Large intestine (tissue), 3 donors: ENCODE results near the gene ZFYVE9. TPM values are rescaled to one million over a fixed set of nuclear protein-coding genes. Genes with fewer than 3 reads are reported as not detected.

Source experiments
- DNase-seq, 2 donors: peaks; one replicate each; pipeline versions ENCODE4 v3.0.0 to v3.0.0-alpha.2; 2013
- H3K27ac ChIP-seq: one replicate; pipeline ENCODE4 v1.5.1; 2013; ENCODE audit warnings: low read length
- H3K27me3 ChIP-seq: 2 replicates; pipeline ENCODE4 v1.6.1; 2013; ENCODE audit warnings: low read length; ENCODE audit not compliant: control insufficient read depth, insufficient read depth
- H3K36me3 ChIP-seq: 2 replicates; pipeline ENCODE4 v1.6.1; 2013; ENCODE audit warnings: low read length; ENCODE audit not compliant: control insufficient read depth, insufficient read depth
- H3K4me1 ChIP-seq: one replicate; pipeline ENCODE4 v1.6.1; 2013; ENCODE audit warnings: low read length; ENCODE audit not compliant: control insufficient read depth, insufficient read depth
- H3K4me3 ChIP-seq: one replicate; pipeline ENCODE4 v1.5.1; 2013; ENCODE audit warnings: low read length
- H3K9me3 ChIP-seq: one replicate; pipeline ENCODE4 v1.6.1; 2013; ENCODE audit warnings: mild to moderate bottlenecking, low read depth, low read length, moderate library complexity; ENCODE audit not compliant: control insufficient read depth
- WGBS: methylation state at CpG from one replicate; pipeline ENCODE4 v1.1.5; 2013; ENCODE audit warnings: low lambda C conversion rate; ENCODE audit not compliant: insufficient coverage; 5-methylcytosine and 5-hydroxymethylcytosine counted together
- polyA plus RNA-seq: library from polyadenylated mRNA; unstranded; fragments of 120-200 nt; gene quantifications from one replicate; pipeline ENCODE4 v1.2.1, GENCODE V29; 2013

The ZFYVE9 gene
- polyA plus RNA-seq, 1 donor, result 14.5 TPM

DNA sequence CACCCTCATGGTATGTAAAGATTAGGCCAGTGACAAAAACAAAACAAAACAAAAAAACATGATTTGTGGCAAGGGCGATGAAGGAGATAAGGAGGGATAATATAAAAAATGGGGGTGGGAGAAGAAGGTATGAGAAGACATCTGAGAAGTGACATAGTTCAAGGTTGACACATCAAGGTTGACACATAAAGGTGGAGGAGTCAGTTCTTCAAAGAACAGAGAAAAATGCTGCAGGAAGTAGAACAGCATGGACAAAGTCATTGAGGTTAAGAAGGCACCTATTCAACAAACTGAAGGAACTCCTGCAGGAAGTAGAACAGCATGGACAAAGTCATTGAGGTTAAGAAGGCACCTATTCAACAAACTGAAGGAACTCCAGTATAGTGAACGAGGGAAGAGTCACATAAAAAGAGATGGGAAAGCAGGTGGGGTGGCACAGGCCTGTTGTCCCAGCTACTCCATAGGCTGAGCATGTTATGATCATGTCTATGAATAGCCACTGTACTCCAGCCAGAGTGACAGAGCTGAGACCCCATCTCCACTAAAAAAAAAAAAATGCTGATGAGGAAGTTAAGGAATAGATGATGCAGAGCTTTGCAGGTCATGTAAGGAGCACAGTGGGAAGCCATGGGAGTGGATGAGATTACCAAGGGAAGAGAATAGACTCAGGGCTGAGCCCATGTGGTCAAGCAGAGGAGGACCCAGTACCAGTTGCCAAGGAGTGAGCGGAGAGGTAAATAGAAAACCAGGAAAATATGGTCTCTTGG, 101.5 kb downstream of the ZFYVE9 start:
- 100% methylated on average over 1 of the region's 3 CpGs for whole genome bisulfite sequencing

GRCh38 chr1:52249831-52250230, 107.9 kb downstream of the ZFYVE9 start:
- Histone ChIP-seq H3K27me3 (no peaks in the 10 kb centered on the region), H3K4me3 (no peak overlapping the region)

More for the DNA sequence above, 101.5 kb downstream of the ZFYVE9 start:
- no peaks in the 10 kb centered on the region for H3K36me3 ChIP-seq
- no peak for DNase-seq
- no peaks in the 10 kb centered on the region for H3K9me3 ChIP-seq
- H3K4me1 ChIP-seq, result no peaks in the 10 kb centered on the region
- no peak overlapping the region for H3K27ac ChIP-seq
- H3K27me3 ChIP-seq, result no peaks in the 10 kb centered on the region
- no peak overlapping the region for H3K4me3 ChIP-seq

DNA sequence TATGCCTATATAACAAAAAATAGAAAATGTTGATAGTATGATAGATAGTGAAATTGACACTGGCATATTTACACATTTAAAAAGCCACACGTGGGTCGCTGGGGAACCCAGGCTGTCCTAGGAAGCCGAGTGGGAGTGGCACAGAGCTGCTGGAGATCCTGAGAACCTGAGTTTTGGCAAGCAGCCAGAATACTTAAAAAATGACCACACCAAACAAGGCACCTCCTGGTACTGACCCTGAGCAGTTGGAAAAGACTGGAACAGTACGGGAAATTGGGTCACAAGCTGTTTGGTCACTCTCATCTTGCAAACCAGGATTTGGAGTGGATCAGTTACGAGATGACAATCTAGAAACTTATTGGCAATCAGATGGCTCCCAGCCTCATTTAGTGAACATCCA, 111.5 kb downstream of the ZFYVE9 start:
- Histone ChIP-seq H3K4me3 (no peak overlapping the region), H3K27ac (no peak overlapping the region), H3K9me3 (no peaks in the 10 kb centered on the region), H3K36me3 (no peaks in the 10 kb centered on the region), H3K27me3 (no peaks in the 10 kb centered on the region), H3K4me1 (no peaks in the 10 kb centered on the region)
- no peak for DNase-seq
- 100% methylated on average over 1 of the region's 5 CpGs for WGBS

More at GRCh38 chr1:52249831-52250230, 107.9 kb downstream of the ZFYVE9 start:
- 100% methylated on average over 1 of the region's 1 CpG for WGBS
- Histone ChIP-seq H3K9me3 (no peaks in the 10 kb centered on the region), H3K4me1 (no peaks in the 10 kb centered on the region), H3K27ac (no peak overlapping the region), H3K36me3 (no peaks in the 10 kb centered on the region)
- no peak for DNase-seq

- Histone ChIP-seq H3K4me3 (no peak overlapping the region), H3K27ac (no peak overlapping the region), H3K9me3 (no peaks in the 10 kb centered on the region), H3K36me3 (no peaks in the 10 kb centered on the region), H3K27me3 (no peaks in the 10 kb centered on the region), H3K4me1 (no peaks in the 10 kb centered on the region)
- DNase-seq, result no peak
- WGBS, result 94% methylated on average over 2 of the region's 3 CpGs
These were observed 118.0 kb downstream of the ZFYVE9 start for GRCh38 chr1:52259886-52260285.

- no peaks in the 10 kb centered on the region for H3K36me3 ChIP-seq
- peak in 1 of 2 donors; percentile 4 for DNase-seq
- H3K27me3 ChIP-seq, result no peaks in the 10 kb centered on the region
- no peak overlapping the region for H3K4me3 ChIP-seq
- no peaks in the 10 kb centered on the region for H3K9me3 ChIP-seq
- H3K27ac ChIP-seq, result no peak overlapping the region
- no peaks in the 10 kb centered on the region for H3K4me1 ChIP-seq
- WGBS, result 80% methylated on average over 1 of the region's 3 CpGs
These were observed 121.4 kb downstream of the ZFYVE9 start for GRCh38 chr1:52263153-52263910.

GRCh38 chr1:52264530-52265115, 122.7 kb downstream of the ZFYVE9 start:
- no peak for DNase-seq
- 100% methylated on average over 1 of the region's 2 CpGs for WGBS
- H3K27ac ChIP-seq, result no peak overlapping the region
- no peaks in the 10 kb centered on the region for H3K9me3 ChIP-seq
- no peaks in the 10 kb centered on the region for H3K27me3 ChIP-seq
- H3K4me3 ChIP-seq, result no peak overlapping the region
- H3K4me1 ChIP-seq, result no peaks in the 10 kb centered on the region
- H3K36me3 ChIP-seq, result peaks cover 5% of the 10 kb centered on the region

DNA sequence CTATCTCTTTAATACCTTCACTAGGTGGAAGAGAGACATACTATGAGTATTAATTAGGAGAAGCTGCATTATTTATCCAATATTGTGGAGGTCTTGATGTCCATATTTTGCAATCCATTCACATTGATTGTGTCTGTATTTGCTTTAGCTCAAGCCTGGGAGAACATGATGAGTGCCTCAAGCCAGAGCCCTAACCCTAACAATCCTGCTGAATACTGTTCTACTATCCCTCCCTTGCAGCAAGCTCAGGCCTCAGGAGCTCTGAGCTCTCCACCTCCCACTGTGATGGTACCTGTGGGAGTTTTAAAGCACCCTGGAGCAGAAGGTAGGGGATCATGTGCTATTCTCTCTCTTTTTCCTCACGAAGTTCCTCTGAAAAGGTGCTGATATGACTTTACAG, 124.6 kb downstream of the ZFYVE9 start:
- Histone ChIP-seq H3K9me3 (no peaks in the 10 kb centered on the region), H3K4me3 (no peak overlapping the region), H3K27ac (no peak overlapping the region), H3K27me3 (no peaks in the 10 kb centered on the region), H3K4me1 (no peaks in the 10 kb centered on the region), H3K36me3 (peaks cover 7% of the 10 kb centered on the region)
- no CpG with 5 or more reads among the region's 1 CpG for WGBS
- DNase-seq, result no peak

DNA sequence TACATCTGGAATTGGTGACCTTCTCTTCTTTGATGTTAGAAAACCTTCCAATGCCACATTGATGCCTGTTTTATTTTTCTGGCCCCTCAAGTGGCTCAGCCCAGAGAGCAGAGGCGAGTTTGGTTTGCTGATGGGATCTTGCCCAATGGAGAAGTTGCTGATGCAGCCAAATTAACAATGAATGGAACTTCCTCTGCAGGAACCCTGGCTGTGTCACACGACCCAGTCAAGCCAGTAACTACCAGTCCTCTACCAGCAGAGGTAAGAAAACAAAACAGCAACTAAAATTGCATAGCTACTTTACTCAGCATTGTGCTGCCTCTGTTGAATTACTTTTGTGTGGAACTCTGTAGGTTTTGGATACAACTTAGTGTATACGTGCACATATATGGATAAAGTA, 126.5 kb downstream of the ZFYVE9 start:
- no peak for DNase-seq
- H3K9me3 ChIP-seq, result no peaks in the 10 kb centered on the region
- no peak overlapping the region for H3K4me3 ChIP-seq
- 100% methylated on average over 1 of the region's 3 CpGs for WGBS
- H3K27ac ChIP-seq, result no peak overlapping the region
- no peaks in the 10 kb centered on the region for H3K27me3 ChIP-seq
- peaks cover 7% of the 10 kb centered on the region for H3K36me3 ChIP-seq
- H3K4me1 ChIP-seq, result no peaks in the 10 kb centered on the region

DNA sequence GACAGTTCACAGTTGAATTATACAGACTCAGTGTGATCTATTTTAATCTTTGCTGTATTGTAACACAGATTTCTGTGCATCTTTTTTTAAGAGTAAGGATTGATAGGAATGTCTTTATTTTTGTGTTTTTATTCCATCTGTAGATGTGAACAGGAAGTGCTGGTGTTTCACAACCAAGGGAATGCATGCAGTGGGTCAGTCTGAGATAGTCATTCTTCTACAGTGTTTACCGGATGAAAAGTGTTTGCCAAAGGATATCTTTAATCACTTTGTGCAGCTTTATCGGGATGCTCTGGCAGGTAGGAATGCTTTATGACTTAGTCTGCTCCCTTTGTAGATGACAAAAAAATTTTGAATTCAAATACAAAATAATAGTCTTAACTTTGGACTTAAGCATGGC, 139.6 kb downstream of the ZFYVE9 start:
- no peaks in the 10 kb centered on the region for H3K27me3 ChIP-seq
- DNase-seq, result no peak
- no peaks in the 10 kb centered on the region for H3K4me1 ChIP-seq
- H3K36me3 ChIP-seq, result peaks cover 9% of the 10 kb centered on the region
- no peaks in the 10 kb centered on the region for H3K9me3 ChIP-seq
- no peak overlapping the region for H3K4me3 ChIP-seq
- H3K27ac ChIP-seq, result no peak overlapping the region
- WGBS, result 38% methylated on average over 1 of the region's 2 CpGs

DNA sequence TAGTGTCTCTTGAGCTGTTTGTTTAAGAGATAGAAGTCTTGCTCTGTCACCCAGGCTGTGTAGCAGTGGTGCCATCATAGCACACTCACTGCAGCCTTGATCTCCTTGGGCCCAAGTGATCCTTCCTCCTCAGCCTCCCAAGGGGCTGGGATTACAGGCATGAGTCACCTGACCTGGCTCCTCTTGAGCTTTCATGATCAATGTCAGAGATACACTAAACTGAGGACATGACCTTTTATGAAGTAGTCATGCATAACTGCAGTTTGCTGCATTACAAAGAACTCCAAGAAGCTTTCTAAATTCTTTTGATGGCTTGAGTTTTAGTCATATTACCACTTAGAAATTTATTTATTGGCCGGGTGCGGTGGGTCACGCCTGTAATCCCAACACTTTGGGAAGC, 146.4 kb downstream of the ZFYVE9 start:
- no peaks in the 10 kb centered on the region for H3K9me3 ChIP-seq
- H3K4me3 ChIP-seq, result no peak overlapping the region
- DNase-seq, result no peak
- H3K27me3 ChIP-seq, result no peaks in the 10 kb centered on the region
- H3K4me1 ChIP-seq, result no peaks in the 10 kb centered on the region
- peaks cover 2% of the 10 kb centered on the region for H3K36me3 ChIP-seq
- H3K27ac ChIP-seq, result no peak overlapping the region
- WGBS, result no CpG with 5 or more reads among the region's 3 CpGs
